SK-MEL-5 (cell line): Measurements from ENCODE around the gene ADAD1. TPM values are rescaled to one million over a fixed set of nuclear protein-coding genes. Genes with fewer than 3 reads are reported as not detected.

Experiments
- DNase-seq: peaks from one replicate; pipeline ENCODE4 v3.0.0-alpha.2; 2016; ENCODE audit warnings: low read depth, low spot score
- in situ Hi-C: cut with HindIII; loops from 2 replicates; pipeline ENCODE4 v1.10.0; 2016; ENCODE audit warnings: low sequenced_read_pairs, high pct_unique_total_duplicates, low pct_unique_long_range_greater_than_20kb
- total RNA-seq: library from RNA; depleted of rRNA; stranded (reverse); fragments of >200 nt; shearing (Covaris generic); gene quantifications from 2 replicates; pipeline ENCODE4 v1.2.3, GENCODE V29; 2014; rRNA removed

Gene ADAD1
- total RNA-seq, 1 experiment from 2014 or later: not detected

- no peak for DNase-seq
- in situ Hi-C loops: no loop called here
Measured at GRCh38 chr4:122431351-122431750, 52.5 kb downstream of the ADAD1 start.

GRCh38 chr4:122434285-122434684 lies 55.5 kb downstream of the ADAD1 start:
- in situ Hi-C loops: no loop called here
- no peak for DNase-seq

GRCh38 chr4:122450847-122451246 lies 72.0 kb downstream of the ADAD1 start:
- in situ Hi-C loops: no loop called here
- peak; percentile 67 for DNase-seq

GRCh38 chr4:122453384-122453995 lies 74.7 kb downstream of the ADAD1 start:
- DNase-seq: no peak
- in situ Hi-C loops: no loop called here

- no peak for DNase-seq
- in situ Hi-C loops: no loop called here
Measured at GRCh38 chr4:122456231-122457116, 77.7 kb downstream of the ADAD1 start, which contains the start of gene IL2. Gene IL2 (minus strand): TSS chr4:122456725. CDS start chr4:122456440, 285 bp downstream.

- in situ Hi-C loops: no loop called here
Measured at GRCh38 chr4:122458625-122459024, 79.8 kb downstream of the ADAD1 start.

GRCh38 chr4:122469457-122469856 lies 90.6 kb downstream of the ADAD1 start:
- in situ Hi-C loops: no loop called here

More at GRCh38 chr4:122458625-122459024, 79.8 kb downstream of the ADAD1 start:
- no peak for DNase-seq

GRCh38 chr4:122475233-122475632 lies 96.4 kb downstream of the ADAD1 start:
- no peak for DNase-seq
- in situ Hi-C loops: no loop called here

More at GRCh38 chr4:122469457-122469856, 90.6 kb downstream of the ADAD1 start:
- DNase-seq: no peak

GRCh38 chr4:122476126-122476525 lies 97.3 kb downstream of the ADAD1 start:
- DNase-seq: no peak
- in situ Hi-C loops: no loop called here

GRCh38 chr4:122476745-122477144 lies 97.9 kb downstream of the ADAD1 start:
- DNase-seq: no peak
- in situ Hi-C loops: no loop called here

Other genes with a start within 250 kb of the ADAD1 start
- 18.0 and 20.7 TPM in 2 replicates for gene BLTP1, start 226.7 kb upstream of the ADAD1 start, total RNA-seq
- not detected in 2 replicates for gene IL2, start 77.7 kb downstream of the ADAD1 start, total RNA-seq
- not detected in 2 replicates for gene IL21, start 242.1 kb downstream of the ADAD1 start, total RNA-seq